HL-60 (cell line): ENCODE measurements around the gene KRTAP1-5.

Experiments used
- GABPA ChIP-seq: IDR thresholded peaks from 2 replicates; pipeline ENCODE4 v1.6.1; 2012; ENCODE audit warnings: low read depth
- POLR2AphosphoS5 ChIP-seq: IDR thresholded peaks from 2 replicates; pipeline ENCODE4 v1.6.1; 2012; ENCODE audit warnings: low read depth
- TF ChIP-seq, protein P1 (sequence below): IDR thresholded peaks from one replicate; pipeline ENCODE4 v1.5.1; 2011; ENCODE audit warnings: low read length, control low read depth, inconsistent platforms; ENCODE audit not compliant: insufficient read depth

DNA sequence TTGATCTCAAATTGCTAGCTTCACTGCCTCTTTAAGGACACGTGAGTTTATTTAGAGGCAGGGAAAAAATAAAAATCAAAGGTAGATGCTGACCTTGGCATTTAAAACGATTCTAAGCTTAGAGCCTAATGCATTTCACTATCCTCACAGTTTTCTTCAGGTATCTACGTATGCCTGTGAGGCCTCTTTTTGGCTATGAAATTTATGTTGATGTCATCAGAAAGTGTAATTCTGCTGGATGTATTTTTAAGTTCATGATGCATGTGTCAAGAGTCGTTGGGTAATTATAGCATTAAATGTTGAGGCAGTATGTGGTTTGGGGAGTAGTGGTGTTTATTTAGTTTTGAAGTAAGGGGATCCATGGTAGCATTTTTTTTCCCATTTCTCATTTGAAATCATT is 23.1 kb downstream of the KRTAP1-5 start:
- TF ChIP-seq POLR2AphosphoS5 = no peak
- TF ChIP-seq, protein P1, sequence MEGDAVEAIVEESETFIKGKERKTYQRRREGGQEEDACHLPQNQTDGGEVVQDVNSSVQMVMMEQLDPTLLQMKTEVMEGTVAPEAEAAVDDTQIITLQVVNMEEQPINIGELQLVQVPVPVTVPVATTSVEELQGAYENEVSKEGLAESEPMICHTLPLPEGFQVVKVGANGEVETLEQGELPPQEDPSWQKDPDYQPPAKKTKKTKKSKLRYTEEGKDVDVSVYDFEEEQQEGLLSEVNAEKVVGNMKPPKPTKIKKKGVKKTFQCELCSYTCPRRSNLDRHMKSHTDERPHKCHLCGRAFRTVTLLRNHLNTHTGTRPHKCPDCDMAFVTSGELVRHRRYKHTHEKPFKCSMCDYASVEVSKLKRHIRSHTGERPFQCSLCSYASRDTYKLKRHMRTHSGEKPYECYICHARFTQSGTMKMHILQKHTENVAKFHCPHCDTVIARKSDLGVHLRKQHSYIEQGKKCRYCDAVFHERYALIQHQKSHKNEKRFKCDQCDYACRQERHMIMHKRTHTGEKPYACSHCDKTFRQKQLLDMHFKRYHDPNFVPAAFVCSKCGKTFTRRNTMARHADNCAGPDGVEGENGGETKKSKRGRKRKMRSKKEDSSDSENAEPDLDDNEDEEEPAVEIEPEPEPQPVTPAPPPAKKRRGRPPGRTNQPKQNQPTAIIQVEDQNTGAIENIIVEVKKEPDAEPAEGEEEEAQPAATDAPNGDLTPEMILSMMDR = no peak
- TF ChIP-seq GABPA = no peak
